Uterus (tissue), 2 donors: ENCODE measurements around the gene NRG3.

Source experiments
- CTCF ChIP-seq, 4 experiments: fragments of 200-600 bp in 2 of 4; fragments of 450-650 bp in 2 of 4; sonication (generic) in 2 of 4; IDR thresholded peaks; one replicate each; pipeline ENCODE4 v1.5.1; 2016 to 2019; ENCODE audit warnings: antibody characterized with exemption in 4 of 4, mild to moderate bottlenecking in 2 of 4, moderate library complexity in 1 of 4
- POLR2A ChIP-seq, 2 donors: fragments of 450-650 bp; IDR thresholded peaks; one replicate each; pipeline ENCODE4 v1.6.1; 2016; ENCODE audit warnings: antibody characterized with exemption in 2 of 2, mild to moderate bottlenecking in 1 of 2, moderate library complexity in 1 of 2

- no peak for TF ChIP-seq CTCF (IDR thresholded peaks at IDR 0.05)
- TF ChIP-seq POLR2A (IDR thresholded peaks at IDR 0.05), result no peak
Observed at GRCh38 chr10:82625512-82626189, 750.7 kb downstream of the NRG3 start.
